ENCODE measurements around the gene IL1B.

DNA sequence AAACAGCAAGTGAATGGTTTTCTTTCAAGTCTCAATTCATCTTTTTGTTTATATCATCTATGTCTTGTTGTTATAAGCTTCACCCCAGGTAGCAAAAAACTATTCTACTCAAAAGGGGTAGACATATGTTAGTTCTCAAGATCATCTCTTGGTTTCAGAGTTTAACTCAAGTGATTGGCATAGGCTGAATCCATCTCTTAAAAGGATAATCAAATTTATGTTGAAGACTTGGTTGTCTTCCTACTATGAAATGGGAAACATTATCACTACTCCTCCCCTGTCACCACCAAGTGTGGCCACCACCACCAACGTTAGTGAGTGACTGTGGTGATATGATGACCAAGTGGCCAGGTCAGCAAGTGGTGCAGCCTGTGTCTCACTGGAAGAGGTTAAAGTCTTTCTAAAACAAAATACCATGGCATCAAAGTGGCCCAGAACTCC lies 1.5 kb downstream of the IL1B start:
- TF ChIP-seq, protein P1, sequence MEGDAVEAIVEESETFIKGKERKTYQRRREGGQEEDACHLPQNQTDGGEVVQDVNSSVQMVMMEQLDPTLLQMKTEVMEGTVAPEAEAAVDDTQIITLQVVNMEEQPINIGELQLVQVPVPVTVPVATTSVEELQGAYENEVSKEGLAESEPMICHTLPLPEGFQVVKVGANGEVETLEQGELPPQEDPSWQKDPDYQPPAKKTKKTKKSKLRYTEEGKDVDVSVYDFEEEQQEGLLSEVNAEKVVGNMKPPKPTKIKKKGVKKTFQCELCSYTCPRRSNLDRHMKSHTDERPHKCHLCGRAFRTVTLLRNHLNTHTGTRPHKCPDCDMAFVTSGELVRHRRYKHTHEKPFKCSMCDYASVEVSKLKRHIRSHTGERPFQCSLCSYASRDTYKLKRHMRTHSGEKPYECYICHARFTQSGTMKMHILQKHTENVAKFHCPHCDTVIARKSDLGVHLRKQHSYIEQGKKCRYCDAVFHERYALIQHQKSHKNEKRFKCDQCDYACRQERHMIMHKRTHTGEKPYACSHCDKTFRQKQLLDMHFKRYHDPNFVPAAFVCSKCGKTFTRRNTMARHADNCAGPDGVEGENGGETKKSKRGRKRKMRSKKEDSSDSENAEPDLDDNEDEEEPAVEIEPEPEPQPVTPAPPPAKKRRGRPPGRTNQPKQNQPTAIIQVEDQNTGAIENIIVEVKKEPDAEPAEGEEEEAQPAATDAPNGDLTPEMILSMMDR (IDR thresholded peaks at IDR 0.05) = no peak
- no peak for TF ChIP-seq EZH2 (IDR thresholded peaks at IDR 0.05)
- no peak for TF ChIP-seq EZH2phosphoT487 (IDR thresholded peaks at IDR 0.05)

All from neural progenitor cell (in vitro differentiated cells).